ENCODE results near the gene RAPGEF3.

RAPGEF3 gene, protein sequence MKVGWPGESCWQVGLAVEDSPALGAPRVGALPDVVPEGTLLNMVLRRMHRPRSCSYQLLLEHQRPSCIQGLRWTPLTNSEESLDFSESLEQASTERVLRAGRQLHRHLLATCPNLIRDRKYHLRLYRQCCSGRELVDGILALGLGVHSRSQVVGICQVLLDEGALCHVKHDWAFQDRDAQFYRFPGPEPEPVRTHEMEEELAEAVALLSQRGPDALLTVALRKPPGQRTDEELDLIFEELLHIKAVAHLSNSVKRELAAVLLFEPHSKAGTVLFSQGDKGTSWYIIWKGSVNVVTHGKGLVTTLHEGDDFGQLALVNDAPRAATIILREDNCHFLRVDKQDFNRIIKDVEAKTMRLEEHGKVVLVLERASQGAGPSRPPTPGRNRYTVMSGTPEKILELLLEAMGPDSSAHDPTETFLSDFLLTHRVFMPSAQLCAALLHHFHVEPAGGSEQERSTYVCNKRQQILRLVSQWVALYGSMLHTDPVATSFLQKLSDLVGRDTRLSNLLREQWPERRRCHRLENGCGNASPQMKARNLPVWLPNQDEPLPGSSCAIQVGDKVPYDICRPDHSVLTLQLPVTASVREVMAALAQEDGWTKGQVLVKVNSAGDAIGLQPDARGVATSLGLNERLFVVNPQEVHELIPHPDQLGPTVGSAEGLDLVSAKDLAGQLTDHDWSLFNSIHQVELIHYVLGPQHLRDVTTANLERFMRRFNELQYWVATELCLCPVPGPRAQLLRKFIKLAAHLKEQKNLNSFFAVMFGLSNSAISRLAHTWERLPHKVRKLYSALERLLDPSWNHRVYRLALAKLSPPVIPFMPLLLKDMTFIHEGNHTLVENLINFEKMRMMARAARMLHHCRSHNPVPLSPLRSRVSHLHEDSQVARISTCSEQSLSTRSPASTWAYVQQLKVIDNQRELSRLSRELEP

GRCh38 chr12:47758834-47759690, at the start of gene RAPGEF3:
TSS of gene RAPGEF3 (minus strand) at chr12:47758880. CDS start at chr12:47758556, 324 bp downstream.
- peak; percentile 93 for DNase-seq (ENCODE audit: low spot score)

GRCh38 chr12:47808050-47808449, 49.4 kb upstream of the RAPGEF3 start:
- DNase-seq (ENCODE audit: low spot score) = no peak

- DNase-seq (ENCODE audit: low spot score) = no peak
Observed at GRCh38 chr12:47807338-47807737, 48.7 kb upstream of the RAPGEF3 start.

GRCh38 chr12:47805417-47805816, 46.7 kb upstream of the RAPGEF3 start:
- DNase-seq (ENCODE audit: low spot score) = no peak

DNA sequence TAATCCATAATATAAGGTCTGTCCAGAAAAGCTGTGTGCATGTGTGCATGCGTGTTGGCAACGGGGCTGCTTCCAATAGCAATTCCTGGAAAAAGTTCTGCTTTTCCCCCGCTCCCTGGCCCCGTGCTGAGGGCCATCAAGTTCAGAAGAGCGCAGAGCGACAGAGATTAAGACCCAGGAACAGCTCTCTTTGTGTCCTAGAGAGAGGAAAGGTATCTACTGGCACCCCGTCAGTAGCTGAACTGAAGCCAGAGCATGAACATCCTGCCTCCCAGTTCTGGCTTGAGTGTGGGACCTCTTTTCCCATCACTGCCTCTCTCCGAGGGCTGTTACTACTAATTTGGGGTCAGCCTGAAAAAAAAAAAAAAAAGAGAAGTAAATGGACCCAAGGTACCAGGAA, 45.5 kb upstream of the RAPGEF3 start:
- DNase-seq (ENCODE audit: low spot score) = no peak

GRCh38 chr12:47803191-47803875, 44.7 kb upstream of the RAPGEF3 start:
- no peak for DNase-seq (ENCODE audit: low spot score)

GRCh38 chr12:47802312-47802711, 43.6 kb upstream of the RAPGEF3 start:
- no peak for DNase-seq (ENCODE audit: low spot score)

- DNase-seq (ENCODE audit: low spot score) = no peak
Observed at GRCh38 chr12:47801904-47802246, 43.2 kb upstream of the RAPGEF3 start.

DNA sequence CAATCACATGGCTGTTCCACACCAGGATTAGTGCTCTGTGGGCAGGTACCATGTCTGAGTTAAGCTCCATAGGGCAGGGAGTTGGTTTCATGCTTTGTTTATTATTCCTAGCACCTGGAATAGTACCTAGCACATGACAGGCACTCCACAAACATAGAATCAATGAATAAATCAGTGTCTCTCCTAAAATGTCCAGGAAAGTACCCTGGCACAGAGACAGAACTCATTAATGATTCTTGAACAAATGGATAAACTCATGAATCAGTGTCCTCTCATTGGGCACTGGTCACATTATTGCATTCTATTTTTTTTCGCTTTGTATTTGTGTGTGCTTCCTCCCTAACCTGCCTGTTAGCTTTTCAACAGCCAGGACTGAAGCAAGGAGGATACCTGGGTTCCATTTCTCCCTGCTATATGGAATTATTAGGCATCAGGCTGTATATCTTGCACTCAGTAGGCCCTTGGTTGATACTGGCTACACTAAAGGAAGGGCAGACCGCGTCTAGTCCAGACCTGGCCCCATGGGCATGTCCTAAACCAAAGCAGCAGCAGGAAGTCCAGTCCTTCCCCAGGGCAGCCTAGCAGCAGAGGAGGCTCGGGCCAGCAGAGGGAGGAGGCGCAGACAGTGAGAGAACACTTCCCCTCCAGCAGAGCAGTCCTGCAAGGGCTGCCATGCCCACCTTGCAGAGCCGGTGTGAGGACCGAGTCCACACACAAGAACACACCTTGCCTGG, 42.7 kb upstream of the RAPGEF3 start:
- DNase-seq (ENCODE audit: low spot score) = no peak

GRCh38 chr12:47800582-47800981, 41.9 kb upstream of the RAPGEF3 start:
- no peak for DNase-seq (ENCODE audit: low spot score)

GRCh38 chr12:47799357-47799955, 40.8 kb upstream of the RAPGEF3 start:
- no peak for DNase-seq (ENCODE audit: low spot score)

DNA sequence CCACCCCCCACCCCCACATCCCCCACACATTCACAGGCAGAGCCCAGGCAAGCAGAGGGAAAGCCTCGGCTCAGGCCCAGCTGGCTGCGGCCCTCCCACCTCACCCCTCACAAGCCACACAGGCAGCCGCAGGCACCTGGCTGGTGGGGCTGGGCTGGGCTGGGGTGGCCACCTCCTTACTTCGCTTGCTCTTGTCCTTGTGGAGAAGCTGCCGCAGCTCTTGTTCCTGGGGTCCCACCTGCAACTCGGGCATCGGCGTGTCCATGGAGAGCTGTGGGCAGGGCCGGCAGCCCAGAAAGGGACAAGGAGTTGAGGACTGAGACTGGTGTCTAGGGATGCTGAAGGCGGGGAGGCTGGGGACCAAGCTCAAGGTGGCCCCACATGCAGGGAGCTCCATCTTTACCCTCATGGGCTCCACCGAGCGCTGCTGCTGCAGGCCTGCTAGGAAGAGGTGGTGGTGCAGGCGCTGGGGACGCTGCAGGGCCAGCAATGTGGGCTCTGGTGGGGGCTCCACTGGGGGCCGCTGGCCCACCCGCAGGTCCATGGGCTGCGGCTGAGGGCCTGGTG, 39.8 kb upstream of the RAPGEF3 start:
- DNase-seq (ENCODE audit: low spot score) = no peak

GRCh38 chr12:47797441-47797840, 38.8 kb upstream of the RAPGEF3 start:
- peak; percentile 61 for DNase-seq (ENCODE audit: low spot score)

- DNase-seq (ENCODE audit: low spot score) = no peak
Observed at GRCh38 chr12:47795814-47796411, 37.2 kb upstream of the RAPGEF3 start.

DNA sequence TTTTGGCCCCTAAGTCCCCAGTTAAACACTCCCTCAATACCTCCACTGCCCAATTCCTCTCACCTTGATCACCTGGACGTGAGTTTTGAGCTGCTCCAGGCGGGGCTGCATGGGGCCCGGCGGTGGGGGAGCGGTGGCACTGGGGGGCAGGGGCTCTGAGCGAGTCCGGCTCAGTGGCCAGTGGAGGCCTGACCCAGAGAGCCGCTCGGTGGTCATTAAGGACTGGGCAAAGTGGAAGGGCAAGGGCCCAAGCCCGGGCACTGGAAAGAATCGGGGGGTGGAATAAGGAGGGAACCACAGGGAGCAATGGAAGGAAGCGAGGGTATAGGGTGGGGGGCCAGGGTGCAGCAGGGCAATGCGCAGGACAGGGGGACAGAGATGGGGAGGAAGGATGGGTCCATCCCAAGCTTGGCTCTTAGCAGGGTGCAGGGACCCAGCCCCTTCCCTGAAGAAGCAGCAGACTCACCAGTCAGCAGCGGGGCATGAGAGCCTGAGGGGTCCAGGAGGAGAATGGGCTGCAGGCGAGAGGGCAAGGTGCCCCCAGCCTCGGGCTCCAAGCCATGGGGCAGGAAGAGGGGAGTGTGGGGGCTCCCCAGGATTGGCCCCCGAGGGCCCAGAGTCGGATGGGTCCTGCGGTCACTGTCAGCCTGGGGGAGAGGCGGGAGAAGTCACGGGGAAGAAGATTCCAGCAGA, 36.6 kb upstream of the RAPGEF3 start:
- no peak for DNase-seq (ENCODE audit: low spot score)

- no peak for DNase-seq (ENCODE audit: low spot score)
Observed at GRCh38 chr12:47794679-47795078, 36.0 kb upstream of the RAPGEF3 start.

DNA sequence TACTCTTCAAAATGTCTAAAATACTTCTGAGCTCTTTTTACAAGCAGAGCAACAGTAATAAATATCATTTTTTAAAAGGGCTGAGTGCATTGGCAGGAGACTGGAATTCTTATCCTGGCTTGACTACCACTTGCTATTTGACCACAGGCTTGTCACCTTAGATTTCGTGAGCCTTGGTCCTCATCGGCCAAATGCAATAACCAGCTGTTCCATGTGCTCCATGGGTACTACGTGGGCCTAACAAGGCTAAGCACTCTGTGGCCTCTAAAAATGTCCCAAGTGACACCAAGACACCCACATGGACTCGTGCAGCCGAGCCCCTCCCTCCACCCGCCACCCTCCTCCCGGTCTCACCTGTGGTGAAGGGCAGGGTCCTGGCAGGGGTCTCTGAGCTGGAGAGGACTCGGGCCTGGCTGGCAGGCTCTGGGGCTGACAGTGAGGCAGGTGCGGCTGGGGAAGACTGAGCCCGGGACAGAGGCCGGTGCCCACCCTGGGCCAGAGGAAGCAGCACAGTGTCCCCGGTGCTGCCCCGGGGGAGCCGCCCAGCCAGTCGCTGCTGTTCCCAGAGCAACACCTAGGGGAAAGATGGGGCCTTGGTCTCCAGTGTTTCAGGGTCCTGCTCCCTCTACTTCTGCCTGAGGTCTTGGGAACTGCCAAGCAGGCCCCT, 34.5 kb upstream of the RAPGEF3 start:
- no peak for DNase-seq (ENCODE audit: low spot score)

DNA sequence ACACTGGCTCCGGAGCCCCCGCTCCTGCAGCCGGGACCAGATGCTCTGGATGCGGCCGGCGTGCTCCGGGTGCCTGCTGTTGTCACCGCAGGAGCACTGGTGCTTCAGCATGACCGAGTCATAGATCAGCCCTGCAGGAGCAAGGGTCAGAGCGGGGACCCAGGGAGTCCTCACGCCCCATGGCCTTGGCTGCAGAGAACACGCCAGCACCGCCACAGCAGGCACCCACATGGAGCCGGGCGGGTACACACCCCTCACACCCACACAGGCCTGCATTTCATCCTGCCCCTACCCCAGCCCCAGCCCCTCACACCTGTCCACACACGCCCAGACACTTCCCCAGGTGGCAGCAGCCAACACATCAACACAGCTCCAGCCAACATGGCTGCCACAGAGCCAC, 33.2 kb upstream of the RAPGEF3 start:
- no peak for DNase-seq (ENCODE audit: low spot score)

GRCh38 chr12:47791351-47791746, 32.7 kb upstream of the RAPGEF3 start:
- DNase-seq (ENCODE audit: low spot score) = no peak

Measured in HuH-7 (cell line).